Measurements from ENCODE around the gene XYLT1.

Gene XYLT1

GRCh38 chr16:17062676-17063075 is 408.1 kb downstream of the XYLT1 start:
- in situ Hi-C loops (cut with HindIII; ENCODE audit: low pct_ligation_motif_present, low pct_unique_long_range_greater_than_20kb, low sequenced_read_pairs), result no loop called here
- DNase-seq, result no peak

GRCh38 chr16:17061326-17061725 is 409.4 kb downstream of the XYLT1 start:
- no peak for DNase-seq
- in situ Hi-C loops (cut with HindIII; ENCODE audit: low pct_ligation_motif_present, low pct_unique_long_range_greater_than_20kb, low sequenced_read_pairs), result no loop called here

GRCh38 chr16:17058471-17058870 is 412.3 kb downstream of the XYLT1 start:
- no peak for DNase-seq
- in situ Hi-C loops (cut with HindIII; ENCODE audit: low pct_ligation_motif_present, low pct_unique_long_range_greater_than_20kb, low sequenced_read_pairs), result no loop called here

- in situ Hi-C loops (cut with HindIII; ENCODE audit: low pct_ligation_motif_present, low pct_unique_long_range_greater_than_20kb, low sequenced_read_pairs), result no loop called here
- no peak for DNase-seq
These were observed 414.1 kb downstream of the XYLT1 start for GRCh38 chr16:17056666-17057065.

GRCh38 chr16:17053536-17054160 is 417.1 kb downstream of the XYLT1 start:
- DNase-seq, result no peak
- in situ Hi-C loops (cut with HindIII; ENCODE audit: low pct_ligation_motif_present, low pct_unique_long_range_greater_than_20kb, low sequenced_read_pairs), result no loop called here
